Colonic mucosa (tissue), 4 donors: ENCODE data around the gene LSM12. TPM values are rescaled to one million over a fixed set of nuclear protein-coding genes. Genes with fewer than 3 reads are reported as not detected.

Source experiments
- DNase-seq: peaks from one replicate; pipeline ENCODE4 v3.0.0-alpha.2; 2020
- H3K27ac ChIP-seq: fragments of 200-600 bp; one replicate; pipeline ENCODE4 v1.8.0; 2021
- H3K27me3 ChIP-seq: fragments of 200-600 bp; one replicate; pipeline ENCODE4 v1.8.0; 2021
- H3K36me3 ChIP-seq: fragments of 200-600 bp; one replicate; pipeline ENCODE4 v1.8.0; 2021
- H3K4me1 ChIP-seq: fragments of 200-600 bp; one replicate; pipeline ENCODE4 v1.8.0; 2021; ENCODE audit warnings: mild to moderate bottlenecking
- H3K4me3 ChIP-seq: fragments of 200-600 bp; one replicate; pipeline ENCODE4 v1.8.0; 2021
- H3K9ac ChIP-seq, 2 donors: one replicate each; pipeline ENCODE4 v1.7.0; 2013; ENCODE audit warnings: control low read depth in 2 of 2, low read depth in 2 of 2, low read length in 2 of 2
- H3K9me3 ChIP-seq: fragments of 200-600 bp; one replicate; pipeline ENCODE4 v1.8.0; 2021
- CTCF ChIP-seq: fragments of 200-600 bp; IDR thresholded peaks from one replicate; pipeline ENCODE4 v1.8.0; 2022; ENCODE audit warnings: antibody characterized with exemption, mild to moderate bottlenecking
- intact Hi-C: fragments of 100-400 bp; cut with DNase I; formaldehyde crosslinking; loops from one replicate; pipeline ENCODE4 v1.14.1; 2022
- total RNA-seq, 2 donors: library from RNA; stranded (reverse); fragmentation: NEBNext Ultra II Directional in 1 of 2; extraction: Animal tissue kit (Norgen Biotek cat#: 25700) in 1 of 2; gene quantifications; one replicate each; pipeline ENCODE4 v1.2.1, GENCODE V29; 2021
- donor health status: healthy.
- donor health status: DM: no; HTN: no; CAD: no.
- donor health status: DM: no; HTN: no; CAD: no.

Gene LSM12
- total RNA-seq, 2 donors from 2014 or later = 60.9 to 74.3 TPM

GRCh38 chr17:44005527-44006271, 60.8 kb downstream of the LSM12 start:
- Histone ChIP-seq H3K9me3 (no peaks in the 10 kb centered on the region), H3K36me3 (no peaks in the 10 kb centered on the region), H3K4me1 (peaks cover 11% of the 10 kb centered on the region), H3K9ac (peak overlapping the region; percentile 56 to 84), H3K4me3 (peak overlapping the region; percentile 62), H3K27ac (peak overlapping the region; percentile 82), H3K27me3 (peaks cover 18% of the 10 kb centered on the region)
- peak; percentile 75 for DNase-seq
- intact Hi-C loops = no loop called here
- TF ChIP-seq CTCF = no peak

DNA sequence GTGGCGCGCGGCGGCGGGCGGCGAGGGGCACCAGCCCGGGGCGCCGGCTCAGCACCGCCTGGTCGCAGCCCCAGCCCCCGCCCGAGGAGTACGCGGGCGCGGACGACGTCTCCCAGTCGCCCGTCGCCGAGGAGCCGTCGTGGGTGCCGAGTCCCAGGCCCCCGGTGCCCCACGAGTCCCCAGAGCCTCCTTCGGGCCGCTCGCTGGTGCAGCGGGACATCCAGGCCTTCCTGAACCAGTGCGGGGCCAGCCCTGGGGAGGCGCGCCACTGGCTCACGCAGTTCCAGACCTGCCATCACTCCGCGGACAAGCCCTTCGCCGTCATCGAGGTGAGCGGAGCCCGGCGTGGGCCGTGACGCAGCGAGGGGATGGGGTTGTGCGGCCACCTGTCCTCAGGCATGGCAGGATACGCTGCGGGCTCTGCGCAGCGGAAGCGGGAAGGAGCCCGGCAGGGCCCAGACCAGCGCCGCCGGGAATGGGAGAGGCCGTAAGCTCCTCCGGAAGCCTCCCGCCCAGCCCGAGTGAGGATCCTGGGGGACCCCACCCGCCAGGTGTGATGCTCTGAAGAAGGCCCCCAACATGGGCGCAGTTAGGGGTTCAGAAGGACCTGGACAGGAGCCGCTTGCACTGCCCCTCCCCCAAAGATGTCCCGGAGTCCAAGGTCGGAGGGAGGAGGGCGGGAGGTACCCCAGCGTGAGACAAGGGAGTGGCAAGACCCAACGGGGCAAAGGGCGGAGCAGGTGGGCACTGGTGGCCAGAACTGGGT, 61.5 kb downstream of the LSM12 start:
- Histone ChIP-seq H3K27ac (peak overlapping the region; percentile 82), H3K27me3 (peaks cover 18% of the 10 kb centered on the region), H3K4me1 (peaks cover 11% of the 10 kb centered on the region), H3K36me3 (no peaks in the 10 kb centered on the region), H3K4me3 (peak overlapping the region; percentile 62), H3K9ac (peak overlapping the region; percentile 30 to 73), H3K9me3 (no peaks in the 10 kb centered on the region)
- peak; percentile 79 for DNase-seq
- intact Hi-C loops = no loop called here
- TF ChIP-seq CTCF = no peak

- Histone ChIP-seq H3K9ac (peak within 1 kb of the TSS; percentile 30 to 73), H3K27me3 (peaks cover 18% of the 10 kb centered on the region), H3K27ac (peak within 1 kb of the TSS; percentile 82), H3K9me3 (no peaks in the 10 kb centered on the region), H3K4me3 (peak within 1 kb of the TSS; percentile 62), H3K36me3 (no peaks in the 10 kb centered on the region), H3K4me1 (peaks cover 11% of the 10 kb centered on the region)
- peak; percentile 29 for DNase-seq
- TF ChIP-seq CTCF = no peak
- intact Hi-C loops = no loop called here
These were observed 62.3 kb downstream of the LSM12 start, which contains the start of gene NAGS for GRCh38 chr17:44004077-44004760. Gene NAGS, plus strand, starts transcription at chr17:44004622. Its CDS starts 42 bp downstream, at chr17:44004664.

DNA sequence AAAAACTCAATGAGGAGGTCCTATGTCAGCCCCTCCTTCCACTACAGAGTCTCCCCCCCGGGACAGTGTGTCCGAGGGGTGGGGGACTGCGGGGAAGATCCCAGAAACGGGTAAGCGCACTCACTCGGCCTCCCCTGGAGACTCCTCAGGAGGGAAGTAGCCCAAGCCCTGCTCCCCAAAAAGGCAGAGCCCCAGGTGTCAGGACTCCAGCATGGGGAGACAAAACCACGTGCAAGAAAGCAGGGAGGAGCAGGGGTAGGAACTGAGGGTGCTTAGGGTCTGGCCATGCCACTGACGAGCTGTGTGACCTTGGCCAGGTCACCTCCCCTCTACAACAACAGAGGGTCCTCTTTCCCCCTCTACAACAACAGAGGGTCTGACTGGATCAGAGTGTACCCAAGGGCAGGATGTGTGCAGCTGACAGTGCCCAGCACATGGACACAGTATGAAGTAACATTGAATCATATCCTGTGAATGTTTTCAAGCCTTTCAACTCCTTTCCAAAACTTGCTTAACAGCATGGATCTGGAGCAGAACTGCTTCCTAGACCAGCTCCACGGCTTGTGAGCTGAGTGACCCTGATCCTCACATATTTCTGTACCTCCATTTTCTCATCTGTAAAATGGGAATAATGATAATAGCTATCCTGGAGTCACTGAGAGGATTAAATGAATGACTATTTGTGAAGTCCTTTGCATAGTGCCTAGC, 64.2 kb downstream of the LSM12 start:
- H3K27ac ChIP-seq = no peak overlapping the region

More for the DNA sequence above, 64.2 kb downstream of the LSM12 start:
- peaks cover 11% of the 10 kb centered on the region for H3K4me1 ChIP-seq
- no peaks in the 10 kb centered on the region for H3K9me3 ChIP-seq
- intact Hi-C loops = no loop called here
- no peak overlapping the region for H3K4me3 ChIP-seq
- H3K27me3 ChIP-seq = peaks cover 18% of the 10 kb centered on the region
- no peak for TF ChIP-seq CTCF
- no peak for DNase-seq
- H3K36me3 ChIP-seq = no peaks in the 10 kb centered on the region
- peak overlapping the region in 1 of 2 donors; percentile 12 for H3K9ac ChIP-seq
